Dendritic cell treated with granulocyte-macrophage colony-stimulating factor and Interleukin-4, amounts not matched to agents 40 ng/mL and 50 ng/mL, for 4 days (primary cell): ENCODE measurements around the gene AOAH.

Experiments
- H3K27ac Mint-ChIP-seq: one replicate; pipeline ENCODE4 v1.8.0; 2022; ENCODE audit warnings: mild to moderate bottlenecking, mixed read lengths
- H3K27me3 Mint-ChIP-seq: one replicate; pipeline ENCODE4 v1.8.0; 2022; ENCODE audit warnings: mild to moderate bottlenecking, mixed read lengths
- H3K36me3 Mint-ChIP-seq: one replicate; pipeline ENCODE4 v1.8.0; 2022; ENCODE audit warnings: low read depth, mixed read lengths
- H3K4me1 Mint-ChIP-seq: one replicate; pipeline ENCODE4 v1.8.0; 2022; ENCODE audit warnings: low read depth, mixed read lengths
- H3K4me3 Mint-ChIP-seq: one replicate; pipeline ENCODE4 v1.8.0; 2022; ENCODE audit warnings: mild to moderate bottlenecking, moderate library complexity, mixed read lengths
- H3K9me3 Mint-ChIP-seq: one replicate; pipeline ENCODE4 v1.8.0; 2022; ENCODE audit warnings: mixed read lengths
- intact Hi-C: fragments of 100-400 bp; cut with micrococcal nuclease; formaldehyde crosslinking; loops from one replicate; pipeline ENCODE4 v1.15.0; 2022

The AOAH gene

GRCh38 chr7:36613031-36613614 lies 111.2 kb downstream of the AOAH start:
- no peaks in the 10 kb centered on the region for H3K27me3 Mint-ChIP-seq
- no peaks in the 10 kb centered on the region for H3K9me3 Mint-ChIP-seq
- peak overlapping the region; percentile 15 for H3K4me3 Mint-ChIP-seq
- H3K4me1 Mint-ChIP-seq = peaks cover 30% of the 10 kb centered on the region
- H3K27ac Mint-ChIP-seq = peak overlapping the region; percentile 80
- intact Hi-C loops = no loop called here
- peaks cover 90% of the 10 kb centered on the region for H3K36me3 Mint-ChIP-seq

GRCh38 chr7:36611703-36612102 lies 112.6 kb downstream of the AOAH start:
- no peak overlapping the region for H3K27ac Mint-ChIP-seq
- no peaks in the 10 kb centered on the region for H3K9me3 Mint-ChIP-seq
- H3K36me3 Mint-ChIP-seq = peaks cover 90% of the 10 kb centered on the region
- H3K4me1 Mint-ChIP-seq = peaks cover 37% of the 10 kb centered on the region
- H3K4me3 Mint-ChIP-seq = no peak overlapping the region
- no peaks in the 10 kb centered on the region for H3K27me3 Mint-ChIP-seq
- intact Hi-C loops = no loop called here

GRCh38 chr7:36607721-36608095 lies 116.6 kb downstream of the AOAH start:
- no peaks in the 10 kb centered on the region for H3K9me3 Mint-ChIP-seq
- H3K4me1 Mint-ChIP-seq = peaks cover 26% of the 10 kb centered on the region
- H3K27me3 Mint-ChIP-seq = no peaks in the 10 kb centered on the region
- intact Hi-C loops = loop anchor here (10.0 kb wide), 1 partner anchor 57 kb away; no protein-coding TSS in a partner anchor
- H3K4me3 Mint-ChIP-seq = no peak overlapping the region
- H3K36me3 Mint-ChIP-seq = peaks cover 87% of the 10 kb centered on the region
- H3K27ac Mint-ChIP-seq = peak overlapping the region; percentile 57

GRCh38 chr7:36606976-36607720 lies 117.1 kb downstream of the AOAH start:
- no peak overlapping the region for H3K4me3 Mint-ChIP-seq
- H3K4me1 Mint-ChIP-seq = peaks cover 31% of the 10 kb centered on the region
- H3K27ac Mint-ChIP-seq = peak overlapping the region; percentile 57
- intact Hi-C loops = loop anchor here (10.0 kb wide), 1 partner anchor 58 kb away; no protein-coding TSS in a partner anchor
- H3K27me3 Mint-ChIP-seq = no peaks in the 10 kb centered on the region
- peaks cover 89% of the 10 kb centered on the region for H3K36me3 Mint-ChIP-seq
- H3K9me3 Mint-ChIP-seq = no peaks in the 10 kb centered on the region

GRCh38 chr7:36606153-36606975 lies 117.9 kb downstream of the AOAH start:
- H3K9me3 Mint-ChIP-seq = no peaks in the 10 kb centered on the region
- H3K4me1 Mint-ChIP-seq = peaks cover 39% of the 10 kb centered on the region
- peaks cover 89% of the 10 kb centered on the region for H3K36me3 Mint-ChIP-seq
- H3K4me3 Mint-ChIP-seq = no peak overlapping the region
- no peaks in the 10 kb centered on the region for H3K27me3 Mint-ChIP-seq
- intact Hi-C loops = loop anchor here (10.0 kb wide), 1 partner anchor 58 kb away; no protein-coding TSS in a partner anchor
- H3K27ac Mint-ChIP-seq = peak overlapping the region; percentile 57

GRCh38 chr7:36605261-36606051 lies 118.8 kb downstream of the AOAH start:
- Mint-ChIP-seq H3K4me1 (peaks cover 48% of the 10 kb centered on the region), H3K36me3 (peaks cover 89% of the 10 kb centered on the region), H3K4me3 (no peak overlapping the region), H3K27me3 (no peaks in the 10 kb centered on the region), H3K27ac (no peak overlapping the region), H3K9me3 (no peaks in the 10 kb centered on the region)
- intact Hi-C loops = loop anchor here (10.0 kb wide), 1 partner anchor 59 kb away; no protein-coding TSS in a partner anchor

- peaks cover 93% of the 10 kb centered on the region for H3K36me3 Mint-ChIP-seq
- no peak overlapping the region for H3K4me3 Mint-ChIP-seq
- H3K27ac Mint-ChIP-seq = no peak overlapping the region
- H3K4me1 Mint-ChIP-seq = peaks cover 55% of the 10 kb centered on the region
- no peaks in the 10 kb centered on the region for H3K9me3 Mint-ChIP-seq
- no peaks in the 10 kb centered on the region for H3K27me3 Mint-ChIP-seq
- intact Hi-C loops = loop anchor here (10.0 kb wide), 1 partner anchor 60 kb away; no protein-coding TSS in a partner anchor
Observed at GRCh38 chr7:36604806-36605205, 119.5 kb downstream of the AOAH start.

GRCh38 chr7:36602934-36603887 lies 121.1 kb downstream of the AOAH start:
- Mint-ChIP-seq H3K36me3 (peaks cover 93% of the 10 kb centered on the region), H3K4me3 (no peak overlapping the region), H3K27me3 (no peaks in the 10 kb centered on the region), H3K4me1 (peaks cover 58% of the 10 kb centered on the region), H3K9me3 (no peaks in the 10 kb centered on the region), H3K27ac (peak overlapping the region; percentile 63)
- intact Hi-C loops = loop anchor here (10.0 kb wide), 1 partner anchor 62 kb away; no protein-coding TSS in a partner anchor

GRCh38 chr7:36602511-36602910 lies 121.8 kb downstream of the AOAH start:
- H3K9me3 Mint-ChIP-seq = no peaks in the 10 kb centered on the region
- peaks cover 93% of the 10 kb centered on the region for H3K36me3 Mint-ChIP-seq
- intact Hi-C loops = loop anchor here (10.0 kb wide), 1 partner anchor 62 kb away; no protein-coding TSS in a partner anchor
- H3K27me3 Mint-ChIP-seq = no peaks in the 10 kb centered on the region
- no peak overlapping the region for H3K4me3 Mint-ChIP-seq
- no peak overlapping the region for H3K27ac Mint-ChIP-seq
- H3K4me1 Mint-ChIP-seq = peaks cover 51% of the 10 kb centered on the region

GRCh38 chr7:36601601-36602000 lies 122.7 kb downstream of the AOAH start:
- no peaks in the 10 kb centered on the region for H3K27me3 Mint-ChIP-seq
- no peak overlapping the region for H3K27ac Mint-ChIP-seq
- no peak overlapping the region for H3K4me3 Mint-ChIP-seq
- H3K4me1 Mint-ChIP-seq = peaks cover 49% of the 10 kb centered on the region
- intact Hi-C loops = loop anchor here (10.0 kb wide), 1 partner anchor 63 kb away; no protein-coding TSS in a partner anchor
- no peaks in the 10 kb centered on the region for H3K9me3 Mint-ChIP-seq
- H3K36me3 Mint-ChIP-seq = peaks cover 93% of the 10 kb centered on the region

- no peak overlapping the region for H3K4me3 Mint-ChIP-seq
- H3K27ac Mint-ChIP-seq = peak overlapping the region; percentile 42
- intact Hi-C loops = loop anchor here (10.0 kb wide), 1 partner anchor 64 kb away; no protein-coding TSS in a partner anchor
- peaks cover 93% of the 10 kb centered on the region for H3K36me3 Mint-ChIP-seq
- H3K4me1 Mint-ChIP-seq = peaks cover 49% of the 10 kb centered on the region
- H3K9me3 Mint-ChIP-seq = no peaks in the 10 kb centered on the region
- H3K27me3 Mint-ChIP-seq = no peaks in the 10 kb centered on the region
Observed at GRCh38 chr7:36600869-36601530, 123.3 kb downstream of the AOAH start.

GRCh38 chr7:36600314-36600682 lies 124.0 kb downstream of the AOAH start:
- peaks cover 49% of the 10 kb centered on the region for H3K4me1 Mint-ChIP-seq
- intact Hi-C loops = loop anchor here (10.0 kb wide), 1 partner anchor 65 kb away; no protein-coding TSS in a partner anchor
- no peaks in the 10 kb centered on the region for H3K9me3 Mint-ChIP-seq
- H3K36me3 Mint-ChIP-seq = peaks cover 86% of the 10 kb centered on the region
- peak overlapping the region; percentile 42 for H3K27ac Mint-ChIP-seq
- no peaks in the 10 kb centered on the region for H3K27me3 Mint-ChIP-seq
- H3K4me3 Mint-ChIP-seq = no peak overlapping the region
